Measurements from ENCODE around the gene TBCK. TPM values are rescaled to one million over a fixed set of nuclear protein-coding genes. Genes with fewer than 3 reads are reported as not detected.

TBCK gene
- total and polyA plus RNA-seq, 2 donors (not counting 1 experiment from before 2014, with no cell fraction given): 17.5 to 86.1 TPM

DNA sequence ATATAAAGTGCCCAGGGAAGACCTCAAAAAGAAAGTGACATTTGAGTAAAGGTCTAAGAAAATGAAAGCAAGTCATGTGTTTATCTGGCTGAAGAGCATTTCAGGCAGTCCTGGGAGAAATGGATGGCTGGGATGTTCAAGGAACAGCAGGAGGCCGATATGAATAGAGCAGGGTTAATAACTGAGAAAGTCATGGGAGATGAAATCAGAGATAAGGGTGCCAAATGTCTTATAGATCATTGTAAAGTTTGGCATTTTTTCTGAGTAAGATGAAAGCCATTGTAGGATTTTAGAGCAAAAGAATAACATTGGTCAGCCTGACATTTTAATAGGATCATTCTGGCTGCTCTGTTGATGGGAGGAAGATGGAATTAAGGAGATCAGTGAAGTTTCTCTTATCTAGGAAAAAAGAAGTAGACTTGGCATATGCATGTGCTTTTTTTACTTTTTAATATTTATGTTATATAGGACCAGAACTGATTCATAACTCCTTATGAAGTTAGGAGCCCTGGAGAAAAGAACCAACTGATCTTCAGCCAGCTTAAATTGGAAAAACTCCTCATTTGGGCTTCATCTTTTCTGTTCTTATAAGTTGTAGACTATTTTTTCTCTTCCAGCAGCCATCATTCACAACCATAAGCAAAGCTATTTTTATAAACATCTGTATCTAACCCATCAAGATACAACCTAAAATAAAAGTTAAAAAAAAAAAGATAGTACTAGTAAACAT is 18.9 kb upstream of the TBCK start:
- no peaks in the 10 kb centered on the region for H4K20me1 ChIP-seq (ENCODE audit: control insufficient read depth, insufficient read depth, low read length, poor library complexity, severe bottlenecking)
- H3K27ac ChIP-seq (ENCODE audit: low read length in 2 of 2): no peak overlapping the region
- H3K9ac ChIP-seq (ENCODE audit: low read length): no peak overlapping the region
- peaks cover 7 to 65% of the 10 kb centered on the region in 2 experiments for H3K36me3 ChIP-seq (replicated peaks in 1 of 2; ENCODE audit: control extremely low read depth in 1 of 2, control insufficient read depth in 1 of 2, extremely low read depth in 1 of 2, insufficient read depth in 2 of 2, low read length in 1 of 2)
- H2AFZ ChIP-seq (ENCODE audit: insufficient read depth, low read depth, low read length, poor library complexity, severe bottlenecking): no peak overlapping the region
- H3K27me3 ChIP-seq (replicated peaks in 1 of 4; ENCODE audit: control extremely low read depth in 1 of 4, control insufficient read depth in 3 of 4, insufficient read depth in 4 of 4, low read length in 3 of 4): no peaks in the 10 kb centered on the region
- H3K9me3 ChIP-seq (ENCODE audit: control extremely low read depth in 1 of 3, control insufficient read depth in 2 of 3, insufficient read depth in 1 of 3, low read length in 2 of 3): peaks cover 1 to 9% (median 6%) of the 10 kb centered on the region in 3 donors
- CTCF ChIA-PET: no interaction called here
- no peak overlapping the region for H3K4me3 ChIP-seq (ENCODE audit: control extremely low read depth in 1 of 5, extremely low read depth in 1 of 5, insufficient read depth in 1 of 5, low read depth in 2 of 5, low read length in 4 of 5)
- H3K9me3 Mint-ChIP-seq (ENCODE audit: insufficient read depth): peaks cover 7% of the 10 kb centered on the region
- H3K27me3 Mint-ChIP-seq: no peaks in the 10 kb centered on the region
- no peak for TF ChIP-seq EZH2 (IDR thresholded peaks at IDR 0.05; ENCODE audit: borderline replicate concordance, insufficient read depth, low read depth, low read length, poor library complexity, severe bottlenecking)
- TF ChIP-seq, protein P1, sequence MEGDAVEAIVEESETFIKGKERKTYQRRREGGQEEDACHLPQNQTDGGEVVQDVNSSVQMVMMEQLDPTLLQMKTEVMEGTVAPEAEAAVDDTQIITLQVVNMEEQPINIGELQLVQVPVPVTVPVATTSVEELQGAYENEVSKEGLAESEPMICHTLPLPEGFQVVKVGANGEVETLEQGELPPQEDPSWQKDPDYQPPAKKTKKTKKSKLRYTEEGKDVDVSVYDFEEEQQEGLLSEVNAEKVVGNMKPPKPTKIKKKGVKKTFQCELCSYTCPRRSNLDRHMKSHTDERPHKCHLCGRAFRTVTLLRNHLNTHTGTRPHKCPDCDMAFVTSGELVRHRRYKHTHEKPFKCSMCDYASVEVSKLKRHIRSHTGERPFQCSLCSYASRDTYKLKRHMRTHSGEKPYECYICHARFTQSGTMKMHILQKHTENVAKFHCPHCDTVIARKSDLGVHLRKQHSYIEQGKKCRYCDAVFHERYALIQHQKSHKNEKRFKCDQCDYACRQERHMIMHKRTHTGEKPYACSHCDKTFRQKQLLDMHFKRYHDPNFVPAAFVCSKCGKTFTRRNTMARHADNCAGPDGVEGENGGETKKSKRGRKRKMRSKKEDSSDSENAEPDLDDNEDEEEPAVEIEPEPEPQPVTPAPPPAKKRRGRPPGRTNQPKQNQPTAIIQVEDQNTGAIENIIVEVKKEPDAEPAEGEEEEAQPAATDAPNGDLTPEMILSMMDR (IDR thresholded peaks at IDR 0.05): no peak
- peaks cover 21% of the 10 kb centered on the region for H3K79me2 ChIP-seq (ENCODE audit: control insufficient read depth, insufficient read depth, low read length)
- POLR2A ChIA-PET: no interaction called here
- H3K4me3 Mint-ChIP-seq: no peak overlapping the region
- WGBS (ENCODE audit: insufficient coverage): 100% methylated on average over 1 of the region's 1 CpG
- H3K4me2 ChIP-seq (replicated peaks; ENCODE audit: low read depth, low read length, poor library complexity, severe bottlenecking): no peak overlapping the region
- H3K4me1 Mint-ChIP-seq: no peaks in the 10 kb centered on the region
- intact Hi-C loops (cut with micrococcal nuclease): no loop called here
- no peak for DNase-seq
- H3K27ac Mint-ChIP-seq: no peak overlapping the region
- ATAC-seq (ENCODE audit: low read depth): no peak
- no peaks in the 10 kb centered on the region for H3K4me1 ChIP-seq (ENCODE audit: control insufficient read depth in 2 of 2, insufficient read depth in 2 of 2, low read length in 2 of 2)

- H4K20me1 ChIP-seq (ENCODE audit: control insufficient read depth, insufficient read depth, low read length, poor library complexity, severe bottlenecking): no peaks in the 10 kb centered on the region
- peaks cover 8% of the 10 kb centered on the region for H3K79me2 ChIP-seq (ENCODE audit: control insufficient read depth, insufficient read depth, low read length)
- H3K4me1 ChIP-seq (ENCODE audit: control insufficient read depth in 2 of 2, insufficient read depth in 2 of 2, low read length in 2 of 2): no peaks in the 10 kb centered on the region
- no peak overlapping the region for H3K27ac ChIP-seq (ENCODE audit: low read length in 2 of 2)
- ChIA-PET CTCF (no interaction called here), POLR2A (no interaction called here)
- Mint-ChIP-seq H3K27ac (no peak overlapping the region), H3K9me3 (ENCODE audit: insufficient read depth) (peaks cover 7% of the 10 kb centered on the region), H3K4me3 (no peak overlapping the region), H3K27me3 (no peaks in the 10 kb centered on the region), H3K4me1 (no peaks in the 10 kb centered on the region)
- no peak for TF ChIP-seq EZH2 (IDR thresholded peaks at IDR 0.05; ENCODE audit: borderline replicate concordance, insufficient read depth, low read depth, low read length, poor library complexity, severe bottlenecking)
- TF ChIP-seq, protein P1 (IDR thresholded peaks at IDR 0.05): no peak
- no peak overlapping the region for H2AFZ ChIP-seq (ENCODE audit: insufficient read depth, low read depth, low read length, poor library complexity, severe bottlenecking)
- H3K4me2 ChIP-seq (replicated peaks; ENCODE audit: low read depth, low read length, poor library complexity, severe bottlenecking): no peak overlapping the region
- H3K9ac ChIP-seq (ENCODE audit: low read length): no peak overlapping the region
- peaks cover 1 to 6% (median 2%) of the 10 kb centered on the region in 3 donors for H3K9me3 ChIP-seq (ENCODE audit: control extremely low read depth in 1 of 3, control insufficient read depth in 2 of 3, insufficient read depth in 1 of 3, low read length in 2 of 3)
- H3K36me3 ChIP-seq (replicated peaks in 1 of 2; ENCODE audit: control extremely low read depth in 1 of 2, control insufficient read depth in 1 of 2, extremely low read depth in 1 of 2, insufficient read depth in 2 of 2, low read length in 1 of 2): peaks cover 7 to 67% of the 10 kb centered on the region in 2 experiments
- ATAC-seq (ENCODE audit: low read depth): no peak
- WGBS (ENCODE audit: insufficient coverage): no CpG with 5 or more reads among the region's 5 CpGs
- DNase-seq: no peak
- H3K27me3 ChIP-seq (replicated peaks in 1 of 4; ENCODE audit: control extremely low read depth in 1 of 4, control insufficient read depth in 3 of 4, insufficient read depth in 4 of 4, low read length in 3 of 4): no peaks in the 10 kb centered on the region
- H3K4me3 ChIP-seq (ENCODE audit: control extremely low read depth in 1 of 5, extremely low read depth in 1 of 5, insufficient read depth in 1 of 5, low read depth in 2 of 5, low read length in 4 of 5): no peak overlapping the region
- intact Hi-C loops (cut with micrococcal nuclease): no loop called here
Observed at GRCh38 chr4:106333186-106333585, 17.2 kb upstream of the TBCK start.

Measured in B cell (primary cell).